GM19193 (cell line): ENCODE measurements around the gene ARMC8.

Source experiments
- POLR2A ChIP-seq: IDR thresholded peaks from 4 replicates; pipeline ENCODE4 v1.6.1; 2011; ENCODE audit not compliant: insufficient read depth, insufficient read length; ENCODE audit errors: extremely low read depth

The ARMC8 gene, protein sequence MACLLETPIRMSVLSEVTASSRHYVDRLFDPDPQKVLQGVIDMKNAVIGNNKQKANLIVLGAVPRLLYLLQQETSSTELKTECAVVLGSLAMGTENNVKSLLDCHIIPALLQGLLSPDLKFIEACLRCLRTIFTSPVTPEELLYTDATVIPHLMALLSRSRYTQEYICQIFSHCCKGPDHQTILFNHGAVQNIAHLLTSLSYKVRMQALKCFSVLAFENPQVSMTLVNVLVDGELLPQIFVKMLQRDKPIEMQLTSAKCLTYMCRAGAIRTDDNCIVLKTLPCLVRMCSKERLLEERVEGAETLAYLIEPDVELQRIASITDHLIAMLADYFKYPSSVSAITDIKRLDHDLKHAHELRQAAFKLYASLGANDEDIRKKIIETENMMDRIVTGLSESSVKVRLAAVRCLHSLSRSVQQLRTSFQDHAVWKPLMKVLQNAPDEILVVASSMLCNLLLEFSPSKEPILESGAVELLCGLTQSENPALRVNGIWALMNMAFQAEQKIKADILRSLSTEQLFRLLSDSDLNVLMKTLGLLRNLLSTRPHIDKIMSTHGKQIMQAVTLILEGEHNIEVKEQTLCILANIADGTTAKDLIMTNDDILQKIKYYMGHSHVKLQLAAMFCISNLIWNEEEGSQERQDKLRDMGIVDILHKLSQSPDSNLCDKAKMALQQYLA

DNA sequence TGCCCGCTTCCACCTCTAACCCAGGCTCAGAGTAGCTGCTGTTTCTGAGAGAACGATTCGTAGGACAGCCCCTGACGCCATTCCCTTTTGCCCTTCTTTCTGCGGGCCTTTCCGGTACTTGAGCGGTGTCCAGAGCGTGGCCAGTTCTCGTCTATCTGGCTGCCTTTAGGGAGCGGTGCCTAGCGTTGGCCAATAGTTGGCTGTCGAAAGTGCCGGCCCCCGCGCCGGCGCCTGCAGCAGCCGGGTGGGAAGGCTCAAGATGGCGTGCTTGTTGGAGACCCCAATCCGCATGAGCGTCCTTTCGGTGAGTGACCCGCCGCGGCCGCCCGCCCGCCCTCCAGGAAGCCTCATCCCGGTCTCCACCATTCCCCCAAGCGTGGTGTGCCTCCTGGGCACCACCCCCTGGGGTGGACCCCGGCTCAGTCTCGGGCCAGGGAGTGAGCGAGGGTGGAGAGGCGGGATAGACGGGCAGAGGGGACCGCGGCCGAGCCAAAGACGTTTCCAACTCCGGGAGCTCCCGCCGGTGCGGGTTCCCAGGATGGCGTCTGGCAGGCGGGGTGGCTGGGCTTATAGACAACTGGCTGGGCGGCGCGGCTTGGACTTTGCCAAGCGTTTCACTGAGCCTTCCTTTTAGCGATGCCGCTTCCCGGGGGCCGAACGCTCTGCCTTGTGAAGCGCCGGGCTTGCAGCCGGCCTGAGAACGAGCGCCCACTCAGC is at the start of gene ARMC8:
Gene ARMC8 (plus strand): TSS at position 6 of the 717 bp plus-strand sequence. CDS start 254 bp downstream, at position 260.
- TF ChIP-seq POLR2A: peak; percentile 74

DNA sequence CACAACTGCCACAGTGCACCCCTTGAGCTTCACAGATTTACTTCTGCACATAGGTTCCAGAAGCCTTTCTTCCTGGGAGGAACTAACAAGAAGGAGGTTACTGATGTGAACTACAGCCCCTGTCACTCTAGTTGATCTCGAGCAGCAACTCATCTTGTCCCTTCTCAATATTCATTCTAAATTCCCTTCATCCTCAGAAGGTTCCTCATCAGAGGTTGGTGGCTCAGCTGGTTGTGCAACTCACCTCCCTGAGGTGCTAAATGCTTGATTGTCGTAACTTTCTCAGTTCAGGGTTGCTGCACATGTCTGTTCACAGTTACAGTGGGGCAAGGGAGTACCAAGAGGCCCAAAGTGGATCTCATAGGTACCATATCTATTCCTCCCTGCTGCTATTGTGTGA is 49.2 kb upstream of the ARMC8 start:
- TF ChIP-seq POLR2A: no peak

DNA sequence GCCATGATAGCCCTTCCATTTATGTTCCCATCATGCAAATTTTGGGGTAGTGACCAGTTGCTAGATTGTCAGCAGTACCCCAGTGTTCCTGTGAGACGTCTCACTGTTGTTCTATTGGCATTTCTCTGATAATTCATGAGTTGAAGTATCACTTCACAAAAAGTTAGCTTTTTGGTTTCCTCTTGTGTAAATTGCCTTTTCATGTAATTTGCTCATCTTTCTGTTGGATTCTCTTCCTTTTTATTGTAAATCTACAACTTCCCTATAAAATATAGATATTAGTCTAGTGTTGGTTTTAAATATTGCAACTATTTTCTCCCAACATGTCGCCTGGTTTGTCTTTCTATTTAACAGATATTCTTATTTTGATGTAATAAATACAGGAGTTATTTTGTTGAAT is 47.4 kb upstream of the ARMC8 start:
- TF ChIP-seq POLR2A: no peak

DNA sequence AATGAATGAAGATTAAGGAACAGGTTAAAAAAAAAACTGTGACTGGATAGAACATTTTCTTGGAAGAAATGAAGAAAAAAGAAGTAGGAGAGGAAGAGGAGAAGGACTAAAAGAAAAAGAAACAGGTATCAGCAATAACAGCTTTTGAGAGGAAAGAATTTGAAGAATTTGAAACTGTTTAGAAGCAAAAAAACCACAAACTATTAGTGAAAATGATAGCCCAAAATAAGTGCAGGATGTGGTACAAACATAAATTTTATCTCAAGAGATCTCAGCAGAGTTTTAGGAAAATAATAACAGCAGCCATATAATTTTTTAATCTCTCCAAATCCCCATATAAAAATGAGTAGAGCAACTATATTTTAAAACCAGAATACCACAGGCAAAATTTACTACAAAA is 46.2 kb upstream of the ARMC8 start:
- TF ChIP-seq POLR2A: no peak

DNA sequence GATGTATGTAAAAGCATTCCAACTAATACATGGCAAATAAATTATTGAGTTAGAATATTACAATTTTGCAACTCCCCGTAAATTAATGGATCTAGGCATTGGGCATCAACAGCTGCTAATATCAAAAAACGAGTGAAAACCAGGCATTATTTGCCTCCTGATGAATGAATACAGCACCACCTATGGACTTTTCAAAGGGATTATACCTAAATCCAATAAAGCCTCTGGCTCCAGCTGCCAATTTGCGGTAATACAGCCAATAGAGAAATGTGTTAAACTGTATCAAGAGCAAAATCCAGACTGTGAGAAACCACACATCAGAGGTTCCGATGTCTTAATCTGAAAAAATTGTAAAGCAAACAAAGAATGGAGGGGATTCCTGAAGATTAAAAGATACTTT is 38.6 kb upstream of the ARMC8 start:
- TF ChIP-seq POLR2A: no peak

DNA sequence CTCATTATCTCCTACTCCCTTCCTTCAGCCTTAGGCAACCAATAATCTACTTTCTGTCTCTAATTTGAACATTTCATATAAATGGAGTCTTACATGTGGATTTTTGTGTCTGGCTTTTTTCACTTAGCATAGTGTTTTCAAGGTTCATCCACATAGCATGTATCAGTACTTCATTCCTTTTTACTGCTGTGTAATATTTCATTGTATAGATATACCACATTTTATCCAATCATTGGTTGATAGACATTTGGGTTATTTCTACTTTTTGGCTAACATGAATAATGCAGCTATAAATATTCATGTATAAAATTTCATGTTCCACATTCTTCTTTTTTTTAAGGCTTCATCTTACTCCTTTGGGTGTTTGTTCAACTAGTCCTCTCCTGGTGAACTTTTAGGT is 32.6 kb upstream of the ARMC8 start:
- no peak for TF ChIP-seq POLR2A

DNA sequence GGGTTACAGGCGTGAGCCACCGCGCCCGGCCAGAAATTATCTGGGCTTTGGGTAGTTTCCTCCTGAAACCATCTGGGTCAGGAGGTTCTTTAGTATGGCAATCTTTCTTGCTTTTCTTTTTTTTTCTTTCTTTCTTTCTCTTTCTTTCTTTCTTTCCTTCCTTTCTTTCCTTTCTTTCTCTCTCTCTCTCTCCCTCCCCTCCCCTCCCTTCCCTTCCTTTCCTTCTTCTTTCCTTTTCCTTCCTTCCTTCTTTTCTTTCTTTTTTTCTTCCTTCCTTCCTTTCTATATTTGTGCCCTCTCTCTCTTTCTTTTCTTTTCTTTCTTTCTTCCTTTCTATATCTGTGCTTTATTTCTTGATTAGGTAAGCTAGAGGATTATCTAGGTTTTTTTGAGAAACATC is 29.4 kb upstream of the ARMC8 start:
- no peak for TF ChIP-seq POLR2A

DNA sequence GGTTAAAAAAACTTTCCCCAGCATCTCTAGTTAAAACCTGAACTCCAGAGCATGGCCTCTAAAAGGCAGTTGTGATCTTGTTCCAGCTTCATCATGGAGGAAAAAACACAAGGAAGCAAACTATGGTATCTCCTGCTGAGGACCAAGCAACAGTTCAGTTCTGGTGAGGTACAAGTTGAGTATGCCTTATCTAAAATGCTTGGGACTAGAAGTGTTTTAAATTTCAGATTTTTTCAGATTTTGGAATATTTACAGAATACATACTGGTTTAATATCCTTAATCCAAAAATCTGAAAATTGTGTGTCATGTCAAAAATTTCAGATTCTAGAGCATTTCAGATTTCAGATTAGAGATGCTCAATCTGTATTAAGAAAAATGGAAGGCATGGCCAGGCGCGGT is 22.0 kb upstream of the ARMC8 start:
- no peak for TF ChIP-seq POLR2A

DNA sequence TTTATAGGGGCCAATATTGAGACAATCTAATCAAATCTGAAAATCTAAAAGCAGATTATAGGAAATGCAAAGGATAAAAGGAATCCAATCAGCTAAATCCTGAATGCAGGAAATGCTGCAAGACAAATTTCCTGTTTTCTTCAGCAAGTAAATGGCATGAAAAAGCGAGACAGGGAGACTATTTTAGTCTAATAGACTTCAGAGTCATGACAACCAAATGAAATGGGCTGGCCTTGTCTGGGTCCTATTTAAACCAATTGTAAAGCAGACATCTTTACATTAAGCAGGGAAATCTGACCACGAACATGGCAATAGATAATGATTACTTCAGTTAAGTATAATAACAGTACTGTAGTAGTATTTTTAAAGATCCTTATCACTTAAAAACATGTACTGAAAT is 14.5 kb upstream of the ARMC8 start:
- no peak for TF ChIP-seq POLR2A

DNA sequence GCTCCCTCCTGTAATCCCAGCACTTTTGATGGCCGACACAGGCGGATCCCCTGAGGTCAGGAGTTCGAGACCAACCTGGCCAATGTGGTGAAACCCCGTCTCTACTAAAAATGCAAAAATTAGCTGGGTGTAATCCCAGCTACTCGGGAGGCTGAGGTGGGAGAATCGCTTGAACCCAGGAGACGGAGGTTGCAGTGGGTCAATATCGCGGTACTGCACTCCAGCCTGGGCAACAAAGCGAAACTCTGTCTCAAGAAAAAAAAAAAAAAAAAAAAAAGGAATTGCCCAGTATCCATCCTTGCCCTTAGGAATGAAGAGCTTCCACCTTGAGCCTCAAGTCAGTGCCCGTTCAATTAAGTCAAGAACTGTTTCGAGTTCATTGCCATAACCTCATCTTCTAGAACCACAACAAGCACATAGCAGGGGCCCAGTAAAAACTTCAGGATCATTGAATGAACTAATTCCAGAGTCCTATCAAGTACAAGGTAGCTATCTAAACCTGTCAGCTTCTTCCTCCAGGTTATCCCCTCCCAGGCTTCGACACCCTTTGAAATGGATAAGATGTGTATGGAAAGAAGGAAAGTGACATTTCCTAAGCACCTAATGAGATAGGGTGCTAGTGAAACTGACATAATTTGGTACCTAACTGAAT is 13.2 kb upstream of the ARMC8 start:
- TF ChIP-seq POLR2A: no peak

DNA sequence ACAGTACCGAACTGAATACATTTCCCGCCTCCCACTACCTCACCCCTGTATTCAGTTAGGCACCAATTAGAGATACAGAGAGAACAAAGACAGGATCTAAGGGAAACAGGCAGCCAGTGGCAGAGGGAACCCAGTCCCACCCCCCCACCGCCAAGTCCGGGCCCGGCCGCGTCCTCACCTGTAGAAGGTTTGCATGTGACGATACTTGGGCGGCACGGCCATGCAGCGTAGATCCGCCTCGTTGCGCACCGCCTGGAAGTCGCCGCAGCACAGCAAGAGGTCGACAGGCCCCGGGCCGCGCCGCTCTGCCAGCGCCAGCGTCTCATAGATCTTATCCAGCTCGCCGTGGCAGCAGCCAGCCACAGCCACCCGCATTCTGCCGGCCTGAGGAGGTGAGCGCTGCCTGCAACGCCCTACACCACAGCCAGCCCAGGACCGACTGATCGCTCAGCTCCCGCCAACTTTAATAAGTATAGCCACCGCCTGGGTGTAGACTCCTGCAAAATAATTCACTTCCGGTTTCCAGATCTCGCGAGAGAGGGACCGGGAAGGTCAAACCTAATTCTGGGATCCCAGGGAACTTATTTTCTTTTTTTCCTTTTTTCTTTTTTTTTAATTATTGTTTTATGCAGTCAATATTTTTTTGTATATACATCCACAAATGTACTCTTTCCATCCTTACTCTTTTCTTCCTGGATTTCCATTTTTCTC is 12.5 kb upstream of the ARMC8 start, which contains the start of gene DBR1:
Gene DBR1 (minus strand): TSS at position 501 of the 711 bp plus-strand sequence. CDS start 126 bp downstream, at position 375.
- TF ChIP-seq POLR2A: peak; percentile 97

DNA sequence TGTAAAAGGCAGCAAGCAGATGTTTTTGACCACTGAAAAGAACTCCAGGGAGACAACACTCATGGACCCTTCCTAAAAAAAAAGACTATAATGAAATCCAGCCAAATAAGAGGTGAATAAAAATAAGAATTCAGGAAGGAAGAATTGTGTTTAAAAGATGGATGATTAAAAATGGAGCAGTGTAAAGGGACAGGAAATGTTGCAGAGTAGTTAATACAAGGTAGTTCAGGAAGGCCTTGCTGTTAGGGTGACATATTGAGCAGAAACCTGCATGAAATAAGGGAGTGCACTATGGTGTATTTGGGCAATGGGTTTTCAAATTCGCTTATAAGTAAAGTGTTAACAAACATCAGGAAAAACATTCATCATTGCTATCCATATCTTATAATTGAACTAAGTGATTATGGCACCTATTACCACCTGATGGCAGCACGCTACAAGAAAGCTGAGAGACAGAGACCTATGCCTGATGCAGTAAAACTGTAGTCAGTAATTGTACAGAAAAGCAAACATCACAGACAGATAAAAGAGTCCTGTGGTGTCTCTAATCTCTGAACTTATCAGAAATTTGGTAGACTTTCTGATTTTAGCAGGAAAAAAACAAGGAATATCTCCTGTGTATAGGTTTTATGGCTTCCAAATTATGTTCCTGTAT is 6.6 kb upstream of the ARMC8 start:
- no peak for TF ChIP-seq POLR2A

DNA sequence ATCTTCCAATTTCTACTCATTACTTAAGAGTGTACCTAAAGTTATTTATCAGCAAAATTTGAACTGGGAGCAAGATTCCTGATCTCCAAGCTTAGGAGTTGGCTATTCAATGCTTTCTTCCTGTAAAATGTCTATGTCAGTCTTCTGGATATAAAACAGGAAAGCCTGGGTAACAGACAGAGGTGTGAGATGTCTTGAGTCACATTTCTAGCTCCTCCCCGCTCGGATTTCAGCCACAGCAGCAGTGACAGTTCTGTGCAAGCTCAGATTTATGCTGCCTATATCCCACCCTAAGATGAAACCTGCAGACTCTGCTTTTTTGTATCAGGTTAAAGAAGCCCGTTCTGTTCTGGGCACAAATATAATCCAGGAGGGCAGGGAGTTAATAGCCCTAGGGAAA is 2.1 kb upstream of the ARMC8 start:
- TF ChIP-seq POLR2A: no peak

DNA sequence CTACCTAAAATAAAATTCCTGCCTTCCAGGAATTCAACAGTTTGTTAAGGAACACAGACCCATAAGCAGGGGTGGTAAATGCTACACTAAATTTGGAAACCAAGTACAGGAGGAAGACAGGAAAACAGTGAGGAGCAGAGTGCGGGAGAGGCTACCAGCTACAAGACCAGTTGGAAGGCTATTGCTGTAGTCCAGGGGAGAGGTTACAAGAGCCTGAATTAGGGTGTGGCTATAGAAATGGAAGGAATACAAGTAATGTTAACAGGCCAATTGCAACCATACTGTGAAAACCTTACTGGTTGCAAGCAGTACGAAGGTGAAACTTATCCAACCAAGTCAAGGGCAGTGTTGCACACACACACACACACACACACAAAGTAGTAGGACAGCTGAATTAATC is 880 bp upstream of the ARMC8 start:
- no peak for TF ChIP-seq POLR2A
